Measurements from ENCODE around the gene AQP12A.

AQP12A gene

DNA sequence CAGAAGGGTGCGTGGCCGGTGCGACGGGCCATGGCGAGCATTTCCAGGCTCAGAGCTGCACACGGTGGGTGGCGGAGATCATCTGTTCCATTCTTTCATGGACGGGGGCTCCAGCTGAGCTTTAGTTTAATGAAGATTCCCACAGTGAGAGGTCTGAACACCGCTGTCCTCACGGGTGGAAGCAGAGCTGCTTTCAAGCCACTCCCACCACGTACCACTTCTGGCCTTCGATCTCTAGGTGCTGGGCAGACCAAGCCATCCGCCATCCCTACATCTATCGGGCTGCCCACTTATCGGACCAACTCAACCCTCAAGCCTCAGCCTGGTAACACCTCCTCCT is 47.9 kb upstream of the AQP12A start:
- TF ChIP-seq POLR2AphosphoS5 (IDR thresholded peaks at IDR 0.05; ENCODE audit: low read depth, low read length) (no peak), FOXP2 (optimal IDR thresholded peaks at IDR 0.05; ENCODE audit: borderline replicate concordance, extremely low read depth, extremely low read length, insufficient read depth) (no peak)
- TF ChIP-seq, protein P1, sequence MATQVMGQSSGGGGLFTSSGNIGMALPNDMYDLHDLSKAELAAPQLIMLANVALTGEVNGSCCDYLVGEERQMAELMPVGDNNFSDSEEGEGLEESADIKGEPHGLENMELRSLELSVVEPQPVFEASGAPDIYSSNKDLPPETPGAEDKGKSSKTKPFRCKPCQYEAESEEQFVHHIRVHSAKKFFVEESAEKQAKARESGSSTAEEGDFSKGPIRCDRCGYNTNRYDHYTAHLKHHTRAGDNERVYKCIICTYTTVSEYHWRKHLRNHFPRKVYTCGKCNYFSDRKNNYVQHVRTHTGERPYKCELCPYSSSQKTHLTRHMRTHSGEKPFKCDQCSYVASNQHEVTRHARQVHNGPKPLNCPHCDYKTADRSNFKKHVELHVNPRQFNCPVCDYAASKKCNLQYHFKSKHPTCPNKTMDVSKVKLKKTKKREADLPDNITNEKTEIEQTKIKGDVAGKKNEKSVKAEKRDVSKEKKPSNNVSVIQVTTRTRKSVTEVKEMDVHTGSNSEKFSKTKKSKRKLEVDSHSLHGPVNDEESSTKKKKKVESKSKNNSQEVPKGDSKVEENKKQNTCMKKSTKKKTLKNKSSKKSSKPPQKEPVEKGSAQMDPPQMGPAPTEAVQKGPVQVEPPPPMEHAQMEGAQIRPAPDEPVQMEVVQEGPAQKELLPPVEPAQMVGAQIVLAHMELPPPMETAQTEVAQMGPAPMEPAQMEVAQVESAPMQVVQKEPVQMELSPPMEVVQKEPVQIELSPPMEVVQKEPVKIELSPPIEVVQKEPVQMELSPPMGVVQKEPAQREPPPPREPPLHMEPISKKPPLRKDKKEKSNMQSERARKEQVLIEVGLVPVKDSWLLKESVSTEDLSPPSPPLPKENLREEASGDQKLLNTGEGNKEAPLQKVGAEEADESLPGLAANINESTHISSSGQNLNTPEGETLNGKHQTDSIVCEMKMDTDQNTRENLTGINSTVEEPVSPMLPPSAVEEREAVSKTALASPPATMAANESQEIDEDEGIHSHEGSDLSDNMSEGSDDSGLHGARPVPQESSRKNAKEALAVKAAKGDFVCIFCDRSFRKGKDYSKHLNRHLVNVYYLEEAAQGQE (IDR thresholded peaks at IDR 0.05; ENCODE audit: insufficient read depth in 1 of 2, low read depth in 2 of 2, low read length in 2 of 2), result no peak

DNA sequence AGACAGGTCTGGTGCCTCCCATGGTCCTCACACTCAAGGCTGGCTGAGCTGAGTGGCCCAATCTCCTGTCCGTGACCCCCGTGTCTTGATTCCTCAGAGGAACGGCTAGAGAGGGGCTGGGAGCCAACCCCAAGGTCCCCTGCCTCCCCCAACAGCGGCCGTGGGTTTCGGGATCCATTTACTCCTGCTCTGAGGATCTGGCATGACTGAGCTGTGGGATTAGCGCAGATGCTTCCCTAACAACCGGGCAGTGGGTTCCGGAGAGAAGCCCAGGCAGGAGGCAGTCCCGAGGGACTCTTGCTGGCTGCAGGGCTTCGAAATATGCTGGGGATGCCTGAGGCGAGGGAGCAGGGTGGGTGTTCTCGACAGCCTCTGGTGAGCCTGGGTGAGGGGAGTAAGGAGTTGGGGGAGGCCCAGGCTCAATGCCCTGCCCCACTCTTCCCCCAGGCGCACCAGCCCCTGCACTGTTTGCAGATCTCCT is 47.5 kb upstream of the AQP12A start:
- TF ChIP-seq FOXP2 (optimal IDR thresholded peaks at IDR 0.05; ENCODE audit: borderline replicate concordance, extremely low read depth, extremely low read length, insufficient read depth), result no peak
- TF ChIP-seq TAF1 (IDR thresholded peaks at IDR 0.05; ENCODE audit: borderline replicate concordance, insufficient read depth, low read length), result no peak
- TF ChIP-seq SIN3A (IDR thresholded peaks at IDR 0.05; ENCODE audit: borderline replicate concordance, insufficient read depth, low read length), result no peak
- TF ChIP-seq POLR2AphosphoS5 (IDR thresholded peaks at IDR 0.05; ENCODE audit: low read depth, low read length), result no peak
- TF ChIP-seq, protein P1 (IDR thresholded peaks at IDR 0.05; ENCODE audit: insufficient read depth in 1 of 2, low read depth in 2 of 2, low read length in 2 of 2), result no peak

DNA sequence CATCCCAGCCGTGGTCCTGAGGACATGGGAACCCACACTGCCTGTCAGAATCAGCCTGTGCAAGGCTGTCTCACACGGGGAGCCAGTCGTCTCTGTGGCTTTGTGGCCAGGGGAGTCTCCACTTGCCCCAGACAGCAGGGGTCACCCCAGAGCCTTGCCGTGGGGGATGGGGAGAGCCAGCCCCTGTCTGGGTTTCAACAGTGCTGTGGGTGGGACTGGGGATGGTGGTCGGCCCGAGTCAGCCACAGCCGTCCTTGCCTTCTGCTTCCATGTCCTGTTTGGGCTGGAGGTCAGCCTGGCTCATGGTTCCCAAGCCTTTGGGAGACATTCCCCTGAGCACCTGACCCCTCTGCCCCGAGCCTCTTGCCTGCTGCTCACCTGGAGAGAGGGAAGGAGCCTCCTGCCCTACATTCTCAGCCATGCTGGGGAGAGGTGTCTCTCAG is 46.8 kb upstream of the AQP12A start:
- TF ChIP-seq POLR2AphosphoS5 (IDR thresholded peaks at IDR 0.05; ENCODE audit: low read depth, low read length) (no peak), SIN3A (IDR thresholded peaks at IDR 0.05; ENCODE audit: borderline replicate concordance, insufficient read depth, low read length) (no peak), TAF1 (IDR thresholded peaks at IDR 0.05; ENCODE audit: borderline replicate concordance, insufficient read depth, low read length) (no peak), FOXP2 (optimal IDR thresholded peaks at IDR 0.05; ENCODE audit: borderline replicate concordance, extremely low read depth, extremely low read length, insufficient read depth) (no peak)
- TF ChIP-seq, protein P1 (IDR thresholded peaks at IDR 0.05; ENCODE audit: insufficient read depth in 1 of 2, low read depth in 2 of 2, low read length in 2 of 2), result no peak

DNA sequence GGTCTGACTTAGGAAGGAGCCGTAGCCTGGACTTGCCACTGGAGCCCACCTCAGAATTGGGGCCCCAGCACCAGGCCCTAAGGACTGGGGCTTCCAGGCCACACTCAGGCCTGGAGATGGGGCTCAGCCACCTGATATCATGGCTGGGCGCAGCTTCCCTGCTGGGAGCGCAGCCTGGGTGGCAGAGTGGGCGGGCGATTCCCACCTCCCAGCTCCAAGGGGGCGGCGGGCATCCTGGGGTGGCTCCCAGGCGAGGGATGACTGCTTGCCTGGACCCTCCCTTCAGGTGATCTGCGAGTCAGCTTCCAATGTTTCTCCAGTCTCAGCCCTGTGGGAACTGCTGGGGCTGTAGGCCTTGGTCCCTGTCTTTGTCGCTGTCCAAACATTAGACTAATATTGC is 46.3 kb upstream of the AQP12A start:
- no peak for TF ChIP-seq FOXP2 (optimal IDR thresholded peaks at IDR 0.05; ENCODE audit: borderline replicate concordance, extremely low read depth, extremely low read length, insufficient read depth)
- TF ChIP-seq TAF1 (IDR thresholded peaks at IDR 0.05; ENCODE audit: borderline replicate concordance, insufficient read depth, low read length), result no peak
- no peak for TF ChIP-seq POLR2AphosphoS5 (IDR thresholded peaks at IDR 0.05; ENCODE audit: low read depth, low read length)
- no peak for TF ChIP-seq SIN3A (IDR thresholded peaks at IDR 0.05; ENCODE audit: borderline replicate concordance, insufficient read depth, low read length)
- TF ChIP-seq, protein P1 (IDR thresholded peaks at IDR 0.05; ENCODE audit: insufficient read depth in 1 of 2, low read depth in 2 of 2, low read length in 2 of 2), result no peak

DNA sequence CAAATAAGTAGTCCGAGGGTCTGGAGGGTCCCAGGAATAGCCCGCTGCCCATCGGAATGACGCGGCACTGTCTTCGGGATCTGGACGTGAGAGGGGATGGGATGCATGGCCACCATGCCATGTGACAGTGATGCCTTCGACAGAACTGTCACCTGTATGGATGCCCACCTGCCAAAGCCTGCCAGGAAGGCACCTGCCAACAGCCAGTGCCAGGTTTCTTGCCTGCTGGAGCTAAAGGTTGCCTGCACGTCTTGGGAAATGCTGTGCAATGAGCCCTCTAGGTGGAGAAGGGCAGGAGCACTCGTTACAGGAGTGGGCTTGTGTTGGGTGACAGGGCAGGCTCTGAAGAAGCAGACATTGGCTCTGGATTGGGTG is 45.9 kb upstream of the AQP12A start:
- TF ChIP-seq POLR2AphosphoS5 (IDR thresholded peaks at IDR 0.05; ENCODE audit: low read depth, low read length) (no peak), FOXP2 (optimal IDR thresholded peaks at IDR 0.05; ENCODE audit: borderline replicate concordance, extremely low read depth, extremely low read length, insufficient read depth) (no peak), SIN3A (IDR thresholded peaks at IDR 0.05; ENCODE audit: borderline replicate concordance, insufficient read depth, low read length) (no peak), TAF1 (IDR thresholded peaks at IDR 0.05; ENCODE audit: borderline replicate concordance, insufficient read depth, low read length) (no peak)
- TF ChIP-seq, protein P1 (IDR thresholded peaks at IDR 0.05; ENCODE audit: insufficient read depth in 1 of 2, low read depth in 2 of 2, low read length in 2 of 2), result no peak
